Right cardiac atrium (tissue), 5 donors: ENCODE measurements around the gene RAET1E. TPM values are rescaled to one million over a fixed set of nuclear protein-coding genes. Genes with fewer than 3 reads are reported as not detected.
"Not testable (repeated sequence)": the region's sequence is repeated elsewhere in the genome, so short reads cannot be mapped to it uniquely, and the experiment has no call there.

ENCODE experiments used
- ATAC-seq, 2 donors: fragments of 200-7000 bp; cut with Tn5 transposase; one replicate each; pipeline versions ENCODE4 v1.8.0 to v1.9.1; 2020; ENCODE audit warnings: moderate library complexity in 2 of 2, mild to moderate bottlenecking in 1 of 2
- DNase-seq, 3 donors: peaks; one replicate each; pipeline ENCODE4 v3.0.0-alpha.2; 2020
- H3K27ac ChIP-seq: one replicate; pipeline ENCODE4 v1.5.1; 2013; ENCODE audit warnings: mild to moderate bottlenecking, low read length, control low read depth, moderate library complexity
- H3K27me3 ChIP-seq: one replicate; pipeline ENCODE4 v1.6.1; 2013; ENCODE audit not compliant: control insufficient read depth, insufficient read depth
- H3K4me1 ChIP-seq: one replicate; pipeline ENCODE4 v1.6.1; 2013; ENCODE audit warnings: low read length; ENCODE audit not compliant: control insufficient read depth, insufficient read depth
- H3K4me3 ChIP-seq: one replicate; pipeline ENCODE4 v1.5.1; 2013; ENCODE audit warnings: low read length, control low read depth
- H3K9me3 ChIP-seq: one replicate; pipeline ENCODE4 v1.6.1; 2013; ENCODE audit warnings: low read length; ENCODE audit not compliant: control insufficient read depth
- WGBS: extraction: QIAGEN DNeasy Blood & Tissue Kit; methylation state at CpG from one replicate; pipeline ENCODE4 v1.1.7; 2013; 5-methylcytosine and 5-hydroxymethylcytosine counted together
- intact Hi-C, 4 donors: fragments of 100-400 bp; cut with DNase I; formaldehyde crosslinking; loops; one replicate each; pipeline versions ENCODE4 v1.11.0 to v1.14.0; 2022 to 2023
- polyA plus RNA-seq: library from polyadenylated mRNA; stranded (reverse); fragments of 200-250 nt; gene quantifications from one replicate; pipeline ENCODE4 v1.2.3, GENCODE V29; 2013
- total RNA-seq, 4 donors: library from RNA; stranded (reverse); fragmentation: NEBNext Ultra II Directional; extraction: Animal tissue kit (Norgen Biotek cat#: 25700); gene quantifications; one replicate each; pipeline ENCODE4 v1.2.1, GENCODE V29; 2021
- donor health status: healthy with polysubstance abuse.
- donor health status: DM: no; HTN: yes; CAD: no.
- donor health status: DM: no; HTN: no; CAD: no.
- donor health status: DM: no; HTN: yes; CAD: no; lungs with severe emphysema.
- donor health status: DM: yes; HTN: yes; CAD: no.

The RAET1E gene
- total and polyA plus RNA-seq, 5 donors: 0.17 to 0.45 (median 0.41) TPM

DNA sequence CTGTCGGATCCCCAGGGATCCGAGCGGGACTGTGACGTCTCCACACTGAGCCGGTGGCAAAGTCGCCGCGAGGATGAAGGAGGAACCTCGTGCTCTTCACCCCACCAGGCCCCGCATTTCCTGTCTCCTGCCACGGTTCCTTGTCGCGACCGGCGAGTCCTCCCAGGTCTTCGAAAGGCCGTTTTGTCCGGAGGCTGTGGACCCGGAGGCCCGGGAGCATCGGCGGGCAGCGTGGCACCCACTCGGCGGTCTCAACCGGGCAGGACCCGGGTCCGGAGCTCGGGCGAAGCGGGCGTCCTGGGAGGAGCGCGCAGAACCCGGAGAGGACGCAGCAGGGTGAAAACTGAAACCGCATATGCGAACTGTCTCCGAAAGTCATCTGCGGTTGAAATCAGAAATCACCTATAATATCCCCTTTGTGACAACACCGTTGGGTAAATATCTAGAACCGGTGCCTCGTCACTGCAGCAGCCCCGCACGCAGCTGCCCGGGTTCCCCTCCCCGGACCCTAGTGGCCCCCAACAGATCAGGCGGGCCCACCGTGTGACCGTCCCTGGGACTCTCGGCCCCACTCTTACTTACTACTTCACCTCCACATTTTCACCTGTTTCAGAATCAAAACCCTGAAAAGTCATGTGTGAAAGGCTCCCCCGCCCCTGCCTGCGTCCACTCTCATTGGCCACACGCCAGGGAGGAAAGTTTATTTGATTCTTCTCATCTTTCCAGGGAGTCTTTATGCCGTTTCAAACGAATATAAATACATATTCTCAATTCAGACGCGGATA, 40.9 kb upstream of the RAET1E start:
- DNase-seq (no peak), ATAC-seq (no peak)
- Histone ChIP-seq H3K27me3 (no peaks in the 10 kb centered on the region), H3K4me1 (no peaks in the 10 kb centered on the region), H3K9me3 (no peaks in the 10 kb centered on the region), H3K4me3 (peak overlapping the region; percentile 43), H3K27ac (no peak overlapping the region)
- WGBS: 1% methylated on average over 58 of the region's 58 CpGs
- intact Hi-C loops: loop anchor here in 1 of 4 donors (5.0 kb wide), 1 partner anchor 79 kb away; no protein-coding TSS in a partner anchor

DNA sequence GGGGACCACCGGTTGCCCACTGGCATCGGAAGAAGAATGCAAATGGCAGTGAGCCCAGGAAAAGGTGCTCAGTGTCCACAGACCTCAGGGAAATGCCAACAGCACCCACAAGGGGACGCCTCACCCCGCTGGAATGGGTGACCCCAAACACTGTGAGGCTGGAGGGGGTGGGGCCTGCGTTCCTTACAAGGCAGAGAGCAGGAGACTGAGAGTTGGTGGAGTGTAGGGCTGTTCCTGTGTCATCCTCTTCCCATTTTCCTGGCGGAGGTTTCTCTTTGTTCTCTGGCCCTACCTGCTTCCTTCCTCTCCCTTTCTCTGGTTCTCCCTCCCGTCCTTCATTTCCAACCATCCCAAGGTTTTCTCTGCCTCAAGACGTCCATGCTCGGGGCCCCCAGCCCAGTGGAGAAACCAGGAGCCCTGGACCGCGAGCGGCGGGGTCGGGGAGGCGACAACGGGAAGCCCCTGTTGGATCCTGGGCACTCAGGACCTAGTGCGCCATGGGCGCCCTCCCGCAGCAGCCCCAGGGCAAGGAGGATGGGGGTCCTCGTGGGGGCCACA, 40.2 kb upstream of the RAET1E start:
- intact Hi-C loops: loop anchor here in 1 of 4 donors (5.0 kb wide), 1 partner anchor 79 kb away; no protein-coding TSS in a partner anchor
- ATAC-seq, H3K27ac ChIP-seq, H3K27me3 ChIP-seq, DNase-seq, H3K9me3 ChIP-seq, H3K4me1 ChIP-seq: not testable (repeated sequence)
- peak overlapping the region; percentile 43 for H3K4me3 ChIP-seq
- 2% methylated on average over 15 of the region's 20 CpGs for WGBS

DNA sequence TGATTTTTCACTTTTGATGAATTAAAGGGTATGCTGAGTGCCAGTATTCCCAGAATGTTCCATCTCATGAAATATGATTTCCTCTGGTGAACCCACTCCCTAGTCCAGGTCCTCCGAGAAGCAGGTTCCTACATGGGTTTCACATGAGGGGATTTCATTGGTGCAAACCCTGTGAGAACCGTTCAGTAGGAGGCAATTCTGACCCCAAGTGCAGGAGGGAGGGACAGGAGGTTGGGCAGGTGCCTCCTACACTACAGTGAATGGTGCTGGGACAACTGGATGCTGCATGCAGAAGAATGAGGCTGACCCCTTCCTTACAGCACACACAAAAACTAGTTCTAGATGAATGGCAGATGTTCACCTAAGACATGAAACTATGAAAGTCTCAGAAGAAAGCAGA, 38.8 kb upstream of the RAET1E start:
- ATAC-seq (no peak), DNase-seq (no peak)
- Histone ChIP-seq H3K27me3 (no peaks in the 10 kb centered on the region), H3K27ac (no peak overlapping the region), H3K4me1 (no peaks in the 10 kb centered on the region), H3K4me3 (no peak overlapping the region), H3K9me3 (no peaks in the 10 kb centered on the region)
- WGBS: 51% methylated on average over 2 of the region's 2 CpGs
- intact Hi-C loops: loop anchor here in 1 of 4 donors (5.0 kb wide), 1 partner anchor 81 kb away; no protein-coding TSS in a partner anchor

DNA sequence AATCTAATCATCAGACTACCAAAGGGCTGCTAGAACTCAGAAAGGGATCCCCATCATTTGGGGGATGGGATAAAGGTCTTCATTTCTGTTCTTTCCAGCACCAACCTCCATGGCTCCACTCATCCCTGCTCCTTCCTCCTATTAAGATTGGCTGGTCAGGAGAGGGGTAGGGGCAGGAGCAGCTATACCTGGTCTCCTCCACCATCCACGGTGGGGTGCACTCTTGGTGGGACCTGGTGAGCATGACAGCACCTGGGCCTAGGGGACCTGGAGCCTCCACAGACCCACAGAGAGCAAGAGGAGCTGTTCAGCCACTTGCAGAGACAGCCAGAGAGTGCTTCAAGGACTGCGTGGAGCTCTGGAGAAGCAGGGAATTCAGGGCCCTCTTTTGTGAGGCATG, 37.8 kb upstream of the RAET1E start:
- H3K4me3 ChIP-seq: no peak overlapping the region
- intact Hi-C loops: loop anchor here in 2 of 4 donors (2.0 to 5.0 kb wide), 2 partner anchors 81 to 82 kb away; no protein-coding TSS in a partner anchor
- no peaks in the 10 kb centered on the region for H3K27me3 ChIP-seq
- no peaks in the 10 kb centered on the region for H3K4me1 ChIP-seq
- 49% methylated on average over 2 of the region's 2 CpGs for WGBS
- no peak for ATAC-seq
- DNase-seq: no peak
- H3K27ac ChIP-seq: no peak overlapping the region
- no peaks in the 10 kb centered on the region for H3K9me3 ChIP-seq

DNA sequence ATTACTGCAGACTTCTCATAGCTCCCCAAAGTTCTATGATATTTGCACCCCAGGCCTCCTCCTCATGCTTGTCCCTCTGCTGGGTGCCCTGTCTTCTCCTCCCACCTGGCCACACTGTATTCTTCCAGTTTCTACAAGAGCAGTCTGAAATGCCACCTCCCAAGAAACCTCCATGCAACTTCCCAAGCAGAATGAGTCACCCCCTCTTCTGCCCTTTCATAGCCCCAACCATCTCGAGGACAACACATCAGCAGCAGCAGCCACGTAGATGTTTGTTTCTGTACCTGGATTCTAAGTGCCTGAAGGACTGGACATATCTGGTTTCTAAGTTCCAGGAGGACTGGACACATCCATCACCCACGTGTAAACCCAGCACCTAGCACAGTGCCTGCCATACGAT, 37.3 kb upstream of the RAET1E start:
- intact Hi-C loops: loop anchor here in 2 of 4 donors (2.0 to 5.0 kb wide), 2 partner anchors 82 kb away; no protein-coding TSS in a partner anchor
- ATAC-seq: no peak
- no peak overlapping the region for H3K4me3 ChIP-seq
- H3K9me3 ChIP-seq: no peaks in the 10 kb centered on the region
- DNase-seq: no peak
- H3K27ac ChIP-seq: no peak overlapping the region
- no peaks in the 10 kb centered on the region for H3K4me1 ChIP-seq
- WGBS: 62% methylated on average over 4 of the region's 4 CpGs
- H3K27me3 ChIP-seq: no peaks in the 10 kb centered on the region

GRCh38 chr6:149934249-149935156, 36.6 kb upstream of the RAET1E start:
- H3K27me3 ChIP-seq: no peaks in the 10 kb centered on the region
- H3K4me1 ChIP-seq: no peaks in the 10 kb centered on the region
- no peaks in the 10 kb centered on the region for H3K9me3 ChIP-seq
- peak in 1 of 3 donors; percentile 42 for DNase-seq
- H3K27ac ChIP-seq: no peak overlapping the region
- peak; percentile 57 to 74 for ATAC-seq
- no peak overlapping the region for H3K4me3 ChIP-seq
- WGBS: 36% methylated on average over 11 of the region's 11 CpGs
- intact Hi-C loops: loop anchor here in 3 of 4 donors (2.0 to 5.0 kb wide), 3 partner anchors 82 to 102 kb away; no protein-coding TSS in a partner anchor

DNA sequence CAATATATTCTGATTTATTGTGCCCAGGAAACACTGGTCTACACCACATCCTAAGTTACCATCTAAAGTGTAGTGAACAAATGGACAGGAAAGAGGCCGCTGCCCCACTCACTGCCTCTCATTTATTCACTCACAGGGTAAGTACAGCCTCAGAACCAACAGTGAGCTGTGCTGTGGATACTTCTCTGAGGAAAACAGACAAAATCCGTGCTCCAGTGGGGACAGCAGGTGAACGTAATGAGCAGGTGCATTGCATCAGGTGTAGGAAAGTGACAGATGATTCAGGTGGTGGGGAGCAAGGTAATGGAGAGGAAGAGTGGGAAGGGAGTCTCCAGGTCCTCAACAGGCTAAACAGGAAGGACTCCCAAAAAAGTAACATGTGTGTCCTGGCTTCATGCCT, 35.5 kb upstream of the RAET1E start:
- H3K9me3 ChIP-seq: no peaks in the 10 kb centered on the region
- no peak overlapping the region for H3K27ac ChIP-seq
- H3K4me1 ChIP-seq: no peaks in the 10 kb centered on the region
- H3K27me3 ChIP-seq: no peaks in the 10 kb centered on the region
- no peak overlapping the region for H3K4me3 ChIP-seq
- DNase-seq (no peak), ATAC-seq (no peak)
- WGBS: 33% methylated on average over 3 of the region's 3 CpGs
- intact Hi-C loops: loop anchor here in 3 of 4 donors (2.0 to 5.0 kb wide), 3 partner anchors 83 to 101 kb away; no protein-coding TSS in a partner anchor

DNA sequence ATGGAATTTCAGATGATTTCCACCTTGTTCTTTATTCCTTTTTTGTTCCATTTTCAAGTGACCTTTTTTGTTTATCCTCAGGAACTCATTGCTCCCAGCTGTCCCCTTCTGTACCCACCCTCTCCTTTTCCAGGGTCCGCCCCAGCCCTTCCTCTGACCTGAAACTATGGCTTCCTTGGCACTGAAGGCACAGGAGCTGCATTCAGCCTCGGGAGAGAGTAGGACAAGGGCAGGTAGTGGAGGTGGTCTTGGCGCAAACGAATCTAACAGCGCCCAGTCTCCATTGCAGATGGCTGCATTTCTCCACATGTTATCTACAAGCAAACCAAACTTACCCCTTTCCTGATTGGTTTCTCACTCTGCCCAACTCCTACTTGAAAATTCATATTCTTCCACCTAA, 35.1 kb upstream of the RAET1E start:
- ATAC-seq (no peak), DNase-seq (no peak)
- Histone ChIP-seq H3K4me1 (no peaks in the 10 kb centered on the region), H3K27me3 (no peaks in the 10 kb centered on the region), H3K27ac (no peak overlapping the region), H3K9me3 (no peaks in the 10 kb centered on the region), H3K4me3 (no peak overlapping the region)
- WGBS: 55% methylated on average over 5 of the region's 5 CpGs
- intact Hi-C loops: loop anchor here in 3 of 4 donors (2.0 to 5.0 kb wide), 3 partner anchors 84 to 101 kb away; no protein-coding TSS in a partner anchor

- no peaks in the 10 kb centered on the region for H3K9me3 ChIP-seq
- ATAC-seq: no peak
- intact Hi-C loops: loop anchor here in 2 of 4 donors (5.0 kb wide), 2 partner anchors 86 to 99 kb away; no protein-coding TSS in a partner anchor
- no peak for DNase-seq
- no peak overlapping the region for H3K4me3 ChIP-seq
- H3K27ac ChIP-seq: no peak overlapping the region
- WGBS: 74% methylated on average over 6 of the region's 6 CpGs
- no peaks in the 10 kb centered on the region for H3K4me1 ChIP-seq
- H3K27me3 ChIP-seq: no peaks in the 10 kb centered on the region
Observed at GRCh38 chr6:149931501-149931900, 33.6 kb upstream of the RAET1E start.

- no peak for DNase-seq
- Histone ChIP-seq H3K27ac (no peak overlapping the region), H3K4me1 (no peaks in the 10 kb centered on the region), H3K9me3 (no peaks in the 10 kb centered on the region), H3K27me3 (no peaks in the 10 kb centered on the region), H3K4me3 (no peak overlapping the region)
- 25% methylated on average over 3 of the region's 3 CpGs for WGBS
- no peak for ATAC-seq
- intact Hi-C loops: loop anchor here in 1 of 4 donors (10.0 kb wide), 1 partner anchor 205 kb away; no protein-coding TSS in a partner anchor
Observed at GRCh38 chr6:149929422-149929821, 31.5 kb upstream of the RAET1E start.
